HEK293 (cell line): Measurements from ENCODE around the gene DPYSL4.

Experiments used
- CTCF ChIA-PET: fragments of 350-600 bp; formaldehyde crosslinking; extraction: SDS; loops from one replicate; lab custom pipeline; 2021; ENCODE audit warnings: antibody characterized with exemption; lab: Yijun Ruan, JAX
- POLR2A ChIA-PET: fragments of 300-600 bp; formaldehyde crosslinking; extraction: SDS; loops from one replicate; lab custom pipeline; 2020; ENCODE audit warnings: antibody characterized with exemption, inconsistent platforms; lab: Yijun Ruan, JAX
- H3K27ac ChIP-seq: fragments of 200-500 bp; sonication (Bioruptor generic); 2 replicates; pipeline ENCODE4 v1.5.1; 2014; ENCODE audit warnings: low read depth, low read length, control low read depth, inconsistent platforms; ENCODE audit errors: extremely low read depth
- H3K36me3 ChIP-seq, 2 experiments: fragments of 200-500 bp in 1 of 2; sonication (Bioruptor generic) in 1 of 2; 1 replicate in 1 of 2; 2 replicates in 1 of 2; pipeline ENCODE4 v1.5.1; 2014 to 2017; ENCODE audit warnings: inconsistent platforms in 2 of 2, low read length in 2 of 2; ENCODE audit not compliant: control insufficient read depth in 2 of 2, insufficient read depth in 1 of 2
- H3K4me1 ChIP-seq: fragments of 200-500 bp; sonication (Bioruptor generic); 2 replicates; pipeline ENCODE4 v1.5.1; 2014; ENCODE audit warnings: mild to moderate bottlenecking, low read length, inconsistent platforms; ENCODE audit not compliant: control insufficient read depth, insufficient read depth
- H3K4me3 ChIP-seq: 2 replicates; pipeline ENCODE4 v1.5.1; 2011; ENCODE audit warnings: low read depth, mild to moderate bottlenecking, control low read depth, low read length, moderate library complexity
- H3K9me3 ChIP-seq: fragments of 200-500 bp; sonication (Bioruptor generic); 2 replicates; pipeline ENCODE4 v1.5.1; 2014; ENCODE audit warnings: low read depth, low read length, inconsistent platforms; ENCODE audit not compliant: control insufficient read depth, insufficient read depth
- BCL11B ChIP-seq: fragments of 450-650 bp; formaldehyde crosslinking; IDR thresholded peaks from 2 replicates; pipeline ENCODE4 v1.5.1; 2016; ENCODE audit warnings: low read depth, missing biosample characterization, missing genetic modification characterization
- GFI1B ChIP-seq: fragments of 450-650 bp; formaldehyde crosslinking; IDR thresholded peaks from 2 replicates; pipeline ENCODE4 v1.5.1; 2016; ENCODE audit warnings: missing biosample characterization, missing genetic modification characterization
- HIC1 ChIP-seq: fragments of 450-650 bp; formaldehyde crosslinking; IDR thresholded peaks from 2 replicates; pipeline ENCODE4 v1.5.1; 2016; ENCODE audit warnings: missing biosample characterization, missing genetic modification characterization
- HOXD13 ChIP-seq: sonication (generic); formaldehyde crosslinking; IDR thresholded peaks from 2 replicates; pipeline ENCODE4 v1.8.0; 2022; ENCODE audit warnings: missing genetic modification reagents, borderline replicate concordance
- MEIS1 ChIP-seq: sonication (generic); formaldehyde crosslinking; IDR thresholded peaks from 2 replicates; pipeline ENCODE4 v1.8.1; 2022; ENCODE audit warnings: missing genetic modification reagents, mild to moderate bottlenecking, borderline replicate concordance
- MZF1 ChIP-seq: fragments of 450-650 bp; formaldehyde crosslinking; IDR thresholded peaks from 2 replicates; pipeline ENCODE4 v1.5.1; 2017; ENCODE audit warnings: missing biosample characterization, missing genetic modification characterization, borderline replicate concordance
- PRDM4 ChIP-seq: fragments of 450-650 bp; formaldehyde crosslinking; IDR thresholded peaks from 2 replicates; pipeline ENCODE4 v1.5.1; 2017; ENCODE audit warnings: missing biosample characterization, missing genetic modification characterization
- SP2 ChIP-seq: fragments of 450-650 bp; formaldehyde crosslinking; IDR thresholded peaks from 2 replicates; pipeline ENCODE4 v1.5.1; 2016; ENCODE audit warnings: missing biosample characterization, missing genetic modification characterization
- ZIC2 ChIP-seq: fragments of 450-650 bp; formaldehyde crosslinking; IDR thresholded peaks from 2 replicates; pipeline ENCODE4 v1.5.1; 2016; ENCODE audit warnings: missing biosample characterization, missing genetic modification characterization
- ZNF112 ChIP-seq: fragments of 450-650 bp; formaldehyde crosslinking; IDR thresholded peaks from 2 replicates; pipeline ENCODE4 v1.5.0; 2017; ENCODE audit warnings: missing biosample characterization, missing genetic modification characterization
- ZNF133 ChIP-seq: fragments of 450-650 bp; formaldehyde crosslinking; IDR thresholded peaks from 2 replicates; pipeline ENCODE4 v1.5.1; 2016; ENCODE audit warnings: missing biosample characterization, missing genetic modification characterization
- ZNF175 ChIP-seq: fragments of 450-650 bp; formaldehyde crosslinking; IDR thresholded peaks from 2 replicates; pipeline ENCODE4 v1.5.1; 2016; ENCODE audit warnings: missing biosample characterization, missing genetic modification characterization
- ZNF214 ChIP-seq: fragments of 450-650 bp; formaldehyde crosslinking; IDR thresholded peaks from 2 replicates; pipeline ENCODE4 v1.5.1; 2017; ENCODE audit warnings: missing biosample characterization, mild to moderate bottlenecking, missing genetic modification characterization, borderline replicate concordance
- ZNF223 ChIP-seq: fragments of 450-650 bp; formaldehyde crosslinking; IDR thresholded peaks from 2 replicates; pipeline ENCODE4 v1.5.1; 2016; ENCODE audit warnings: missing biosample characterization, missing genetic modification characterization
- ZNF341 ChIP-seq: fragments of 450-650 bp; formaldehyde crosslinking; IDR thresholded peaks from 2 replicates; pipeline ENCODE4; 2016; ENCODE audit warnings: low read depth, missing biosample characterization, missing genetic modification characterization
- ZNF549 ChIP-seq: fragments of 450-650 bp; IDR thresholded peaks from 2 replicates; pipeline ENCODE4 v1.5.1; 2018; ENCODE audit warnings: missing biosample characterization, missing genetic modification characterization, mild to moderate bottlenecking, inconsistent platforms, moderate library complexity
- ZNF571 ChIP-seq: fragments of 450-650 bp; formaldehyde crosslinking; IDR thresholded peaks from 2 replicates; pipeline ENCODE4 v1.5.0; 2017; ENCODE audit warnings: missing biosample characterization, missing genetic modification characterization
- ZNF704 ChIP-seq: fragments of 450-650 bp; formaldehyde crosslinking; IDR thresholded peaks from 2 replicates; pipeline ENCODE4 v1.5.1; 2016; ENCODE audit warnings: missing biosample characterization, missing genetic modification characterization
- ZSCAN23 ChIP-seq: fragments of 450-650 bp; formaldehyde crosslinking; IDR thresholded peaks from 2 replicates; pipeline ENCODE4 v1.5.1; 2016; ENCODE audit warnings: missing biosample characterization, missing genetic modification characterization

The DPYSL4 gene

GRCh38 chr10:132229834-132230556, 43.2 kb downstream of the DPYSL4 start:
- ChIA-PET POLR2A (no interaction called here), CTCF (no interaction called here)
- peak; percentile 26; the same call in 1 of the 2 replicates for TF ChIP-seq ZNF341 (tag by site-specific recombination)
- 0 out of 2 replicates have a peak, but pooled peaks have one; percentile 20 for TF ChIP-seq ZIC2
- peak; percentile 40 for TF ChIP-seq SP2 (tag by site-specific recombination)
- no peak for TF ChIP-seq MZF1 (tag by site-specific recombination)
- no peaks in the 10 kb centered on the region for H3K4me1 ChIP-seq
- no peaks in the 10 kb centered on the region for H3K9me3 ChIP-seq
- no peaks in the 10 kb centered on the region for H3K36me3 ChIP-seq
- no peak overlapping the region for H3K4me3 ChIP-seq
- H3K27ac ChIP-seq = no peak overlapping the region

- POLR2A ChIA-PET = no interaction called here
- no peaks in the 10 kb centered on the region for H3K36me3 ChIP-seq
- CTCF ChIA-PET = no interaction called here
These were observed 43.9 kb downstream of the DPYSL4 start for GRCh38 chr10:132230557-132231210.

GRCh38 chr10:132231656-132232022, 44.9 kb downstream of the DPYSL4 start:
- H3K4me3 ChIP-seq = no peak overlapping the region
- CTCF ChIA-PET = no interaction called here
- TF ChIP-seq MEIS1 (CRISPR knock-in tag) = no peak
- TF ChIP-seq ZNF704 (tag by site-specific recombination) = no peak
- no peak for TF ChIP-seq PRDM4 (tag by site-specific recombination)
- no peak for TF ChIP-seq ZNF112 (tag by site-specific recombination)
- no peak for TF ChIP-seq ZNF133 (tag by site-specific recombination)
- TF ChIP-seq ZNF223 (tag by site-specific recombination) = no peak
- no peak for TF ChIP-seq GFI1B (tag by site-specific recombination)
- no peak for TF ChIP-seq HIC1
- TF ChIP-seq ZSCAN23 (tag by site-specific recombination) = no peak
- no peak for TF ChIP-seq BCL11B
- TF ChIP-seq ZNF571 (tag by site-specific recombination) = no peak
- no peak for TF ChIP-seq HOXD13 (CRISPR knock-in tag)
- no peaks in the 10 kb centered on the region for H3K4me1 ChIP-seq
- no peak overlapping the region for H3K27ac ChIP-seq
- H3K36me3 ChIP-seq = no peaks in the 10 kb centered on the region
- H3K9me3 ChIP-seq = no peaks in the 10 kb centered on the region
- POLR2A ChIA-PET = no interaction called here

More at GRCh38 chr10:132230557-132231210, 43.9 kb downstream of the DPYSL4 start:
- Histone ChIP-seq H3K27ac (no peak overlapping the region), H3K4me3 (no peak overlapping the region), H3K4me1 (no peaks in the 10 kb centered on the region), H3K9me3 (no peaks in the 10 kb centered on the region)
- TF ChIP-seq ZNF549 (tag by site-specific recombination) (no peak), ZNF175 (tag by site-specific recombination) (no peak), ZNF214 (tag by site-specific recombination) (no peak)
